Erythroblast (primary cell): ENCODE measurements around the gene KAT6B.

Experiments used
- GATA1 ChIP-seq: IDR thresholded peaks from 2 replicates; pipeline ENCODE4 v1.6.1; 2011; ENCODE audit warnings: low read depth, mild to moderate bottlenecking, control low read depth, low read length, moderate library complexity
- POLR2A ChIP-seq: IDR thresholded peaks from 2 replicates; pipeline ENCODE4 v1.6.1; 2011; ENCODE audit warnings: mild to moderate bottlenecking, low read length

- no peak for TF ChIP-seq POLR2A
- TF ChIP-seq GATA1 = no peak
These were observed 134.3 kb downstream of the KAT6B start for GRCh38 chr10:74960670-74961069.
